Liver (tissue), 3 donors: Measurements from ENCODE around the gene WRNIP1.

Experiments used
- JUND ChIP-seq, 2 donors: IDR thresholded peaks; 2 replicates each; pipeline ENCODE4 v1.6.1; 2016; ENCODE audit warnings: antibody characterized with exemption in 2 of 2
- MAX ChIP-seq: IDR thresholded peaks from 2 replicates; pipeline ENCODE4 v1.6.1; 2016; ENCODE audit warnings: antibody characterized with exemption
- RAD21 ChIP-seq, 2 donors: IDR thresholded peaks; 2 replicates each; pipeline ENCODE4 v1.6.1; 2016; ENCODE audit warnings: antibody characterized with exemption in 2 of 2, mild to moderate bottlenecking in 2 of 2
- YY1 ChIP-seq: IDR thresholded peaks from 2 replicates; pipeline ENCODE4 v1.6.1; 2016; ENCODE audit warnings: antibody characterized with exemption, mild to moderate bottlenecking
- TF ChIP-seq, protein P1 (sequence below): fragments of 150-350 bp; IDR thresholded peaks from 2 replicates; pipeline ENCODE4 v1.5.1; 2017; ENCODE audit warnings: improper control_type of control experiment, low read depth, low read length; ENCODE audit not compliant: missing input control
- TF ChIP-seq, protein P2 (sequence below): IDR thresholded peaks from 2 replicates; pipeline ENCODE4 v1.6.1; 2016; ENCODE audit warnings: antibody characterized with exemption
- TF ChIP-seq, protein P3 (sequence below): IDR thresholded peaks from 2 replicates; pipeline ENCODE4 v1.6.1; 2016; ENCODE audit warnings: antibody characterized with exemption, mild to moderate bottlenecking
- donor health status: healthy.
- donor health status: healthy.

GRCh38 chr6:2809015-2809414 is 43.8 kb downstream of the WRNIP1 start:
- TF ChIP-seq, protein P1, sequence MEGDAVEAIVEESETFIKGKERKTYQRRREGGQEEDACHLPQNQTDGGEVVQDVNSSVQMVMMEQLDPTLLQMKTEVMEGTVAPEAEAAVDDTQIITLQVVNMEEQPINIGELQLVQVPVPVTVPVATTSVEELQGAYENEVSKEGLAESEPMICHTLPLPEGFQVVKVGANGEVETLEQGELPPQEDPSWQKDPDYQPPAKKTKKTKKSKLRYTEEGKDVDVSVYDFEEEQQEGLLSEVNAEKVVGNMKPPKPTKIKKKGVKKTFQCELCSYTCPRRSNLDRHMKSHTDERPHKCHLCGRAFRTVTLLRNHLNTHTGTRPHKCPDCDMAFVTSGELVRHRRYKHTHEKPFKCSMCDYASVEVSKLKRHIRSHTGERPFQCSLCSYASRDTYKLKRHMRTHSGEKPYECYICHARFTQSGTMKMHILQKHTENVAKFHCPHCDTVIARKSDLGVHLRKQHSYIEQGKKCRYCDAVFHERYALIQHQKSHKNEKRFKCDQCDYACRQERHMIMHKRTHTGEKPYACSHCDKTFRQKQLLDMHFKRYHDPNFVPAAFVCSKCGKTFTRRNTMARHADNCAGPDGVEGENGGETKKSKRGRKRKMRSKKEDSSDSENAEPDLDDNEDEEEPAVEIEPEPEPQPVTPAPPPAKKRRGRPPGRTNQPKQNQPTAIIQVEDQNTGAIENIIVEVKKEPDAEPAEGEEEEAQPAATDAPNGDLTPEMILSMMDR, result no peak
- TF ChIP-seq RAD21 (IDR thresholded peaks at IDR 0.05) (no peak), JUND (IDR thresholded peaks at IDR 0.05) (no peak), MAX (no peak), YY1 (no peak)
- TF ChIP-seq, protein P2, sequence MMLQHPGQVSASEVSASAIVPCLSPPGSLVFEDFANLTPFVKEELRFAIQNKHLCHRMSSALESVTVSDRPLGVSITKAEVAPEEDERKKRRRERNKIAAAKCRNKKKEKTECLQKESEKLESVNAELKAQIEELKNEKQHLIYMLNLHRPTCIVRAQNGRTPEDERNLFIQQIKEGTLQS, result no peak
- TF ChIP-seq, protein P3, sequence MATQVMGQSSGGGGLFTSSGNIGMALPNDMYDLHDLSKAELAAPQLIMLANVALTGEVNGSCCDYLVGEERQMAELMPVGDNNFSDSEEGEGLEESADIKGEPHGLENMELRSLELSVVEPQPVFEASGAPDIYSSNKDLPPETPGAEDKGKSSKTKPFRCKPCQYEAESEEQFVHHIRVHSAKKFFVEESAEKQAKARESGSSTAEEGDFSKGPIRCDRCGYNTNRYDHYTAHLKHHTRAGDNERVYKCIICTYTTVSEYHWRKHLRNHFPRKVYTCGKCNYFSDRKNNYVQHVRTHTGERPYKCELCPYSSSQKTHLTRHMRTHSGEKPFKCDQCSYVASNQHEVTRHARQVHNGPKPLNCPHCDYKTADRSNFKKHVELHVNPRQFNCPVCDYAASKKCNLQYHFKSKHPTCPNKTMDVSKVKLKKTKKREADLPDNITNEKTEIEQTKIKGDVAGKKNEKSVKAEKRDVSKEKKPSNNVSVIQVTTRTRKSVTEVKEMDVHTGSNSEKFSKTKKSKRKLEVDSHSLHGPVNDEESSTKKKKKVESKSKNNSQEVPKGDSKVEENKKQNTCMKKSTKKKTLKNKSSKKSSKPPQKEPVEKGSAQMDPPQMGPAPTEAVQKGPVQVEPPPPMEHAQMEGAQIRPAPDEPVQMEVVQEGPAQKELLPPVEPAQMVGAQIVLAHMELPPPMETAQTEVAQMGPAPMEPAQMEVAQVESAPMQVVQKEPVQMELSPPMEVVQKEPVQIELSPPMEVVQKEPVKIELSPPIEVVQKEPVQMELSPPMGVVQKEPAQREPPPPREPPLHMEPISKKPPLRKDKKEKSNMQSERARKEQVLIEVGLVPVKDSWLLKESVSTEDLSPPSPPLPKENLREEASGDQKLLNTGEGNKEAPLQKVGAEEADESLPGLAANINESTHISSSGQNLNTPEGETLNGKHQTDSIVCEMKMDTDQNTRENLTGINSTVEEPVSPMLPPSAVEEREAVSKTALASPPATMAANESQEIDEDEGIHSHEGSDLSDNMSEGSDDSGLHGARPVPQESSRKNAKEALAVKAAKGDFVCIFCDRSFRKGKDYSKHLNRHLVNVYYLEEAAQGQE, result no peak
